ENCODE results near the gene AMACR. TPM values are rescaled to one million over a fixed set of nuclear protein-coding genes. Genes with fewer than 3 reads are reported as not detected.

The AMACR gene
- total and polyA plus RNA-seq, 2 donors (not counting 3 experiments of a cell fraction or from before 2014, with no cell fraction given) = 6.7 to 8.7 TPM

- no peak overlapping the region for H3K4me3 ChIP-seq (replicated peaks in 1 of 3; ENCODE audit: insufficient read depth in 1 of 3, low read depth in 1 of 3, low read length in 3 of 3)
- DNase-seq (ENCODE audit: low read depth, low spot score) (no peak), FAIRE-seq (no peak)
- H2AFZ ChIP-seq (ENCODE audit: low read depth, low read length) = no peak overlapping the region
- H3K27me3 ChIP-seq (ENCODE audit: control insufficient read depth in 2 of 2, insufficient read depth in 2 of 2, low read length in 2 of 2) = peaks cover 3 to 10% of the 10 kb centered on the region in 2 experiments
- no TSS peak for BruUV-seq (replicated peaks)
- intact Hi-C loops (cut with micrococcal nuclease) = no loop called here
- no peak overlapping the region for H3K4me2 ChIP-seq (ENCODE audit: insufficient read depth, low read length)
- no peaks in the 10 kb centered on the region for H3K9me3 ChIP-seq (replicated peaks; ENCODE audit: control insufficient read depth, insufficient read depth, low read length)
- H4K20me1 ChIP-seq (replicated peaks; ENCODE audit: control insufficient read depth, extremely low read depth, insufficient read depth, low read length) = no peaks in the 10 kb centered on the region
- TF ChIP-seq GATA2 (IDR thresholded peaks at IDR 0.05; ENCODE audit: insufficient read depth, insufficient read length, low read depth, low read length) (no peak), MYC (IDR thresholded peaks at IDR 0.05; ENCODE audit: low read depth, low read length) (no peak), FOS (IDR thresholded peaks at IDR 0.05; ENCODE audit: borderline replicate concordance, insufficient read depth, low read length) (no peak), JUN (IDR thresholded peaks at IDR 0.05; ENCODE audit: borderline replicate concordance, insufficient read depth, insufficient read length, low read depth) (no peak), POLR2AphosphoS5 (IDR thresholded peaks at IDR 0.05; ENCODE audit: insufficient read depth, low read depth, low read length) (no peak), POLR2A (IDR thresholded peaks at IDR 0.05; ENCODE audit: low read depth, low read length) (no peak)
- TF ChIP-seq, protein P1, sequence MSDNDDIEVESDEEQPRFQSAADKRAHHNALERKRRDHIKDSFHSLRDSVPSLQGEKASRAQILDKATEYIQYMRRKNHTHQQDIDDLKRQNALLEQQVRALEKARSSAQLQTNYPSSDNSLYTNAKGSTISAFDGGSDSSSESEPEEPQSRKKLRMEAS (IDR thresholded peaks at IDR 0.05; ENCODE audit: insufficient read depth, insufficient read length) = no peak
- H3K27ac ChIP-seq (ENCODE audit: insufficient read depth, low read depth, low read length) = no peak overlapping the region
- no peaks in the 10 kb centered on the region for H3K9me1 ChIP-seq (replicated peaks; ENCODE audit: control insufficient read depth, extremely low read depth, insufficient read depth, low read length)
- H3K4me1 ChIP-seq (ENCODE audit: control insufficient read depth, extremely low read depth, insufficient read depth, low read length) = peaks cover 4% of the 10 kb centered on the region
- dilution Hi-C loops (cut with MboI; ENCODE audit: extremely low pct_ligation_motif_present, low sequenced_read_pairs) = no loop called here
- no peaks in the 10 kb centered on the region for H3K79me2 ChIP-seq (ENCODE audit: control insufficient read depth, insufficient read depth, low read length)
- CTCF ChIA-PET = interaction anchor here (1.1 kb wide), 1 partner anchor 8 kb away, joined by 3 read pairs; no protein-coding TSS in a partner anchor
- POLR2A ChIA-PET = no interaction called here
- no peaks in the 10 kb centered on the region for H3K36me3 ChIP-seq (ENCODE audit: control insufficient read depth in 2 of 2, extremely low read depth in 1 of 2, insufficient read depth in 2 of 2, low read length in 2 of 2)
- no peak overlapping the region for H3K9ac ChIP-seq (replicated peaks; ENCODE audit: extremely low read depth, insufficient read depth, low read length)
Observed at GRCh38 chr5:34013547-34013946, 5.7 kb upstream of the AMACR start.

DNA sequence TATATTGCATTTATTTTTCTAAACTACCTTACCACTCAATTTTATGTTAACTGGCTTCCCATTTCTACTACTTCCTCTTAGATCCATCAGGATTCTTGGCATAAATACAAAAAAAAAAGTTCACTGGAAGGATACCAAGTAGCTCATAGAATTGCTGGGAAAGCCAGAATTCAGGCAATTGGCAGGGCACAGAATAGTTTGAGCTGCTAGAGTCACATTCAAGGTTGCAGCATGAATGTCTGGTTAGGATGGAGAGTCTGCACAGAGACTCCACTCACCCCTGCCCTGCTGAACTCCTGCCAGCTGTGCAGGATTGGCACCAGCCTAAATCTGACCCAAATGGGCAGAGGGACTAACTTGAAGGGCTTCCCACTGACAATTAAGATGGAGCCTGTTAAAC lies 4.9 kb upstream of the AMACR start:
- BruUV-seq (replicated peaks) = no TSS peak

More for the DNA sequence above, 4.9 kb upstream of the AMACR start:
- H3K4me2 ChIP-seq (ENCODE audit: insufficient read depth, low read length) = no peak overlapping the region
- H4K20me1 ChIP-seq (replicated peaks; ENCODE audit: control insufficient read depth, extremely low read depth, insufficient read depth, low read length) = no peaks in the 10 kb centered on the region
- peaks cover 3 to 10% of the 10 kb centered on the region in 2 experiments for H3K27me3 ChIP-seq (ENCODE audit: control insufficient read depth in 2 of 2, insufficient read depth in 2 of 2, low read length in 2 of 2)
- H3K9me1 ChIP-seq (replicated peaks; ENCODE audit: control insufficient read depth, extremely low read depth, insufficient read depth, low read length) = no peaks in the 10 kb centered on the region
- intact Hi-C loops (cut with micrococcal nuclease) = no loop called here
- H3K36me3 ChIP-seq (ENCODE audit: control insufficient read depth in 2 of 2, extremely low read depth in 1 of 2, insufficient read depth in 2 of 2, low read length in 2 of 2) = no peaks in the 10 kb centered on the region
- H2AFZ ChIP-seq (ENCODE audit: low read depth, low read length) = no peak overlapping the region
- no peak overlapping the region for H3K4me3 ChIP-seq (replicated peaks in 1 of 3; ENCODE audit: insufficient read depth in 1 of 3, low read depth in 1 of 3, low read length in 3 of 3)
- dilution Hi-C loops (cut with MboI; ENCODE audit: extremely low pct_ligation_motif_present, low sequenced_read_pairs) = no loop called here
- DNase-seq (ENCODE audit: low read depth, low spot score) (peak; percentile 32), FAIRE-seq (no peak)
- no peaks in the 10 kb centered on the region for H3K79me2 ChIP-seq (ENCODE audit: control insufficient read depth, insufficient read depth, low read length)
- ChIA-PET CTCF (interaction anchor here (0.7 to 1.6 kb wide), 4 partner anchors 9 to 1507 kb away, joined by 3 read pairs; no protein-coding TSS in a partner anchor), POLR2A (no interaction called here)
- H3K27ac ChIP-seq (ENCODE audit: insufficient read depth, low read depth, low read length) = no peak overlapping the region
- H3K4me1 ChIP-seq (ENCODE audit: control insufficient read depth, extremely low read depth, insufficient read depth, low read length) = peaks cover 4% of the 10 kb centered on the region
- no peaks in the 10 kb centered on the region for H3K9me3 ChIP-seq (replicated peaks; ENCODE audit: control insufficient read depth, insufficient read depth, low read length)
- TF ChIP-seq CTCF (IDR thresholded peaks at IDR 0.05; ENCODE audit: extremely low read depth in 1 of 2, insufficient read depth in 1 of 2, low read depth in 1 of 2, low read length in 2 of 2) (no peak), MYC (IDR thresholded peaks at IDR 0.05; ENCODE audit: low read depth, low read length) (no peak), FOS (IDR thresholded peaks at IDR 0.05; ENCODE audit: borderline replicate concordance, insufficient read depth, low read length) (no peak), GATA2 (IDR thresholded peaks at IDR 0.05; ENCODE audit: insufficient read depth, insufficient read length, low read depth, low read length) (no peak), JUN (IDR thresholded peaks at IDR 0.05; ENCODE audit: borderline replicate concordance, insufficient read depth, insufficient read length, low read depth) (no peak), EZH2 (IDR thresholded peaks at IDR 0.05; ENCODE audit: borderline replicate concordance, low read depth, low read length, severe bottlenecking) (no peak), POLR2AphosphoS5 (IDR thresholded peaks at IDR 0.05; ENCODE audit: insufficient read depth, low read depth, low read length) (no peak), POLR2A (IDR thresholded peaks at IDR 0.05; ENCODE audit: low read depth, low read length) (no peak)
- TF ChIP-seq, protein P1 (IDR thresholded peaks at IDR 0.05; ENCODE audit: insufficient read depth, insufficient read length) = no peak
- no peak overlapping the region for H3K9ac ChIP-seq (replicated peaks; ENCODE audit: extremely low read depth, insufficient read depth, low read length)
